HG03064 (cell line): ENCODE data around the gene NAA80.
A peak's percentile ranks its signal among the peaks of the same experiment; 100 is the strongest.

ENCODE experiments used
- ATAC-seq: cut with Tn5 transposase; IDR thresholded peaks from one replicate; pipeline ENCODE4 v1.9.1; 2021; ENCODE audit warnings: low read depth; ENCODE audit not compliant: unreplicated experiment

The NAA80 gene

GRCh38 chr3:50260942-50261441 is 38.2 kb downstream of the NAA80 start:
- ATAC-seq, result no peak

- peak; percentile 77 for ATAC-seq
These were observed 38.9 kb downstream of the NAA80 start for GRCh38 chr3:50260027-50260941.

GRCh38 chr3:50259432-50260026 is 39.7 kb downstream of the NAA80 start:
- no peak for ATAC-seq

- ATAC-seq, result no peak
These were observed 40.2 kb downstream of the NAA80 start for GRCh38 chr3:50258979-50259378.

- no peak for ATAC-seq
These were observed 41.0 kb downstream of the NAA80 start for GRCh38 chr3:50258029-50258680.

GRCh38 chr3:50256978-50257890 is 42.0 kb downstream of the NAA80 start:
- no peak for ATAC-seq

- no peak for ATAC-seq
These were observed 44.0 kb downstream of the NAA80 start for GRCh38 chr3:50255251-50255615.

GRCh38 chr3:50254577-50255250 is 44.5 kb downstream of the NAA80 start:
- ATAC-seq, result no peak

GRCh38 chr3:50251220-50251619 is 48.0 kb downstream of the NAA80 start:
- ATAC-seq, result no peak

- ATAC-seq, result no peak
These were observed 48.7 kb downstream of the NAA80 start for GRCh38 chr3:50250514-50250913.

- no peak for ATAC-seq
These were observed 49.7 kb downstream of the NAA80 start for GRCh38 chr3:50249457-50249856.

- no peak for ATAC-seq
These were observed 50.8 kb downstream of the NAA80 start for GRCh38 chr3:50248387-50248786.

- peak; percentile 49 for ATAC-seq
These were observed 52.7 kb downstream of the NAA80 start for GRCh38 chr3:50246517-50246954.
